Endothelial cell (in vitro differentiated cells): ENCODE results near the gene FMO4. TPM values are rescaled to one million over a fixed set of nuclear protein-coding genes. Genes with fewer than 3 reads are reported as not detected.
"Not testable (repeated sequence)": the region's sequence is repeated elsewhere in the genome, so short reads cannot be mapped to it uniquely, and the experiment has no call there.

Experiments
- DNase-seq: peaks from one replicate; pipeline ENCODE4 v3.0.0; 2021; ENCODE audit warnings: low spot score
- H3K27ac Mint-ChIP-seq: one replicate; pipeline ENCODE4 v1.8.0; 2021; ENCODE audit warnings: mixed read lengths, inconsistent platforms; ENCODE audit not compliant: unreplicated experiment
- H3K27me3 Mint-ChIP-seq: one replicate; pipeline ENCODE4 v1.8.0; 2021; ENCODE audit warnings: mild to moderate bottlenecking, moderate library complexity, mixed read lengths, inconsistent platforms; ENCODE audit not compliant: unreplicated experiment
- H3K36me3 Mint-ChIP-seq: one replicate; pipeline ENCODE4 v1.8.0; 2021; ENCODE audit warnings: mild to moderate bottlenecking, low read depth, mixed read lengths, inconsistent platforms; ENCODE audit not compliant: unreplicated experiment
- H3K4me1 Mint-ChIP-seq: one replicate; pipeline ENCODE4 v1.8.0; 2021; ENCODE audit warnings: mild to moderate bottlenecking, mixed read lengths, inconsistent platforms; ENCODE audit not compliant: unreplicated experiment
- H3K4me3 Mint-ChIP-seq: one replicate; pipeline ENCODE4 v1.8.0; 2021; ENCODE audit warnings: mild to moderate bottlenecking, mixed read lengths, inconsistent platforms; ENCODE audit not compliant: unreplicated experiment
- H3K9me3 Mint-ChIP-seq: one replicate; pipeline ENCODE4 v1.8.0; 2021; ENCODE audit warnings: mixed read lengths, inconsistent platforms; ENCODE audit not compliant: unreplicated experiment
- total RNA-seq: library from RNA; stranded (reverse); fragmentation: NEBNext Ultra II Directional; extraction: Animal tissue kit (Norgen Biotek cat#: 25700); gene quantifications from one replicate; pipeline ENCODE4 v1.2.1, GENCODE V29; 2021; ENCODE audit not compliant: unreplicated experiment
- TF ChIP-seq, protein P1 (sequence below): fragments of 200-600 bp; sonication (generic); IDR thresholded peaks from one replicate; pipeline ENCODE4 v1.5.0; 2021; ENCODE audit warnings: antibody characterized with exemption; ENCODE audit not compliant: unreplicated experiment

FMO4 gene
- total RNA-seq, 1 donor from 2014 or later: 2.4 TPM

DNA sequence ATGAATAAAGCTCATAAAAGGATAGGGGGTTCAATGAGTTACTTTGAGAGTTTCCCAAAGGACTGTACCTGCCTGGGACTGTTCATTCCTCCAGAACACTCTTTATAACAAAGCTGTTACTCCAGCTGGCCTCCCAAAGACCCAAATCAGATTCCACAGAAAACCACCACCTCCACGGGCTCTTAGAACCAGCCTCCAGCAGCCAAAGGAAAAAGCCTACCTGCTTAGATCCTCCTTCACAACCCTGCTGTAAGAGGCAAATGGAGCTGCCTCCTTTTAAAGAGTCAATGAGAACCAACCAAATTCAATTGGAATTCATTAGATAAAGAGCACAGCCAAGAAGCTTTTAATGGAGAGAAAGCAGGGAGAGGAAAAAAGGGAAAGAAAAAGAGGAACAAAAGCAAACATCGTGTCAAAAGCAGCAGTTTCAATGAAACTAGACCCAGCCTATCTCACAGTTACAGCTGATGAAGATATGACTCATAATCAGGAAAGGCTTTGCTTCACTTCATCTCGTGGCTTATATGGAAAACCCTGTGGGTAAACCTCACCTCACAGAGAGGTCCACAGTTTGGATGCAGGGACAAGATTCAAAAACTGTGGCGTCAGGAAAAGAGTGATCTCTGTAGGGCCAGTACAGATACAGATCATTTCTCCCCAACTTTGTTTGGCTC, 27.8 kb upstream of the FMO4 start:
- H3K27ac Mint-ChIP-seq: no peak overlapping the region
- TF ChIP-seq, protein P1, sequence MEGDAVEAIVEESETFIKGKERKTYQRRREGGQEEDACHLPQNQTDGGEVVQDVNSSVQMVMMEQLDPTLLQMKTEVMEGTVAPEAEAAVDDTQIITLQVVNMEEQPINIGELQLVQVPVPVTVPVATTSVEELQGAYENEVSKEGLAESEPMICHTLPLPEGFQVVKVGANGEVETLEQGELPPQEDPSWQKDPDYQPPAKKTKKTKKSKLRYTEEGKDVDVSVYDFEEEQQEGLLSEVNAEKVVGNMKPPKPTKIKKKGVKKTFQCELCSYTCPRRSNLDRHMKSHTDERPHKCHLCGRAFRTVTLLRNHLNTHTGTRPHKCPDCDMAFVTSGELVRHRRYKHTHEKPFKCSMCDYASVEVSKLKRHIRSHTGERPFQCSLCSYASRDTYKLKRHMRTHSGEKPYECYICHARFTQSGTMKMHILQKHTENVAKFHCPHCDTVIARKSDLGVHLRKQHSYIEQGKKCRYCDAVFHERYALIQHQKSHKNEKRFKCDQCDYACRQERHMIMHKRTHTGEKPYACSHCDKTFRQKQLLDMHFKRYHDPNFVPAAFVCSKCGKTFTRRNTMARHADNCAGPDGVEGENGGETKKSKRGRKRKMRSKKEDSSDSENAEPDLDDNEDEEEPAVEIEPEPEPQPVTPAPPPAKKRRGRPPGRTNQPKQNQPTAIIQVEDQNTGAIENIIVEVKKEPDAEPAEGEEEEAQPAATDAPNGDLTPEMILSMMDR: no peak
- H3K36me3 Mint-ChIP-seq: no peaks in the 10 kb centered on the region
- no peak for DNase-seq
- no peak overlapping the region for H3K4me3 Mint-ChIP-seq
- no peaks in the 10 kb centered on the region for H3K4me1 Mint-ChIP-seq
- no peaks in the 10 kb centered on the region for H3K9me3 Mint-ChIP-seq
- no peaks in the 10 kb centered on the region for H3K27me3 Mint-ChIP-seq

DNA sequence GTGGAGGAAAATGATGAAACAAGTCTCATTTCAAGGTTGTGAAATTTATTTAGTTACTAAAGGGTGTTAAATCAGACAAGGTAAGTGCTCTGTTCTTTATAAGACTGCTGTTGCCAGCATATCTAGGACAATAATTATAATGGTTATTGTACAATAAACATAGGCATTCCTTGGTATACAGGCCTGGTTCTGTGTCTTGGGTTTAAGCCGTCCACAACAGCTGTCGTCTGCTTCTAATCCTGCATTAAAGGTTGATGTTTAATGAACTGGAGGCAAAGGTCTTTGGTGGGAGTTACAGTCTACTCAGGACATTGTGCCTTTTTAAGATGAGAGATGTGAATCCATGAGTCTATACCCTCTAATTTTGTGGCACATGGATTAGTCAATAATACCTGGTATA, 23.4 kb upstream of the FMO4 start:
- Mint-ChIP-seq H3K4me3 (no peak overlapping the region), H3K27ac (no peak overlapping the region), H3K9me3 (no peaks in the 10 kb centered on the region), H3K27me3 (no peaks in the 10 kb centered on the region), H3K36me3 (no peaks in the 10 kb centered on the region), H3K4me1 (peaks cover 25% of the 10 kb centered on the region)
- TF ChIP-seq, protein P1: no peak
- no peak for DNase-seq

DNA sequence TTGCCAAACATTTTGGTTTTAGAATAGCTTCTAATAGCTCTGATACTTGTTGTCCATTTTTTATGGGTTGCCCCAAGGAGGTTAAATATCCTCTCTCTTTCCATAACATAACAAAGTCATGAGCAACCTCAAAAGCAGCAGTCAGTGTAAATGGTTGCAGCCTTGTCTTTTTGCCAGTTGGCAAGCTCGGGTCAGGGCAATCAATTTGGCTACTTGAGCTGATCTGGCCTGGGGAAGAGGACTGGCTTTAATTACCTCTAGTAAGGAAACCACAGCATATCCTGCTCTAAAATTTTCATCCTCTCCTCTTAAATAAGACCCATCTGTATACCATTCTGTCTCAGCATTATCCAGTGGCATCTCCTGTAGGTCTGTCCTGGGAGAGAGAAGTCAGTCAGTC, 21.2 kb upstream of the FMO4 start:
- TF ChIP-seq, protein P1: no peak
- no peak for DNase-seq
- Mint-ChIP-seq H3K27ac (no peak overlapping the region), H3K4me3 (no peak overlapping the region), H3K27me3 (no peaks in the 10 kb centered on the region), H3K36me3 (no peaks in the 10 kb centered on the region), H3K4me1 (peaks cover 25% of the 10 kb centered on the region), H3K9me3 (no peaks in the 10 kb centered on the region)

DNA sequence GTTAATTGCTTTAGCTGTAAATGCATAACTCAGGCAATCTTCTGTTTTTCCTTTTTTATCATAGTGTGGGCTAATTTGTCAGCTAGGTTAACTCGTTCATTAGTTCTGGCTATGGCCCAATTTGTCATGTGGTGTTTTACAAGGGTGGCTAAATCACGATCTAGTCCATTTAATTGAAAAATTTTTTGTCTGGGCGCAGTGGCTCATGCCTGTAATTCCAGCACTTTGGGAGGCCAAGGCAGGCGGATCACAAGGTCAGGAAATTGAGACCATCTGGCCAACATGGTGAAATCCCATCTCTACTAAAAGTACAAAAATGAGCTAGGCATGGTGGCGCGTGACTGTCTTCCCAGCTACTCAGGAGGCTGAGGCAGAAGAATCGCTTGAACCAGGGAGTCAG, 18.6 kb upstream of the FMO4 start:
- H3K4me1 Mint-ChIP-seq: peaks cover 25% of the 10 kb centered on the region
- not testable (repeated sequence) for H3K36me3 Mint-ChIP-seq, DNase-seq, H3K27me3 Mint-ChIP-seq, H3K4me3 Mint-ChIP-seq, H3K27ac Mint-ChIP-seq, H3K9me3 Mint-ChIP-seq

DNA sequence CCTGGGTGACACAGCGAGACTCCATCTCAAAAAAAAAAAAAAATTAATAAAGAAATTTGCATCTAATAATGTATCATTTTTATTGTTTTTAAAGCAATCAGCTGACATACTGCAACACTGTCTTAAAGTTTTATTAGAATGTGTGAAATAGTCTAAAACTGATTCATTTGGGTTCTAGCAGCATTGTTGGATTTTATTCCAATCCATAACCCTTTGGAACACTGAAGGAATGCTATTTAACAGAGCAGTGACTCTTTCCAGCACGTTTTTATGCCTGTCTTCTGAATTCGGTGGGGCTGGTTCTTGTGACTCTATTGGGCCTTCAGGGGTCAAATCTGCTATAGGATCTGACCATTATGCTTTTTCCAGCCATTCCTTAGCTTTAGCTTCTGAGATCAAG, 18.2 kb upstream of the FMO4 start:
- no peak for DNase-seq
- TF ChIP-seq, protein P1: no peak
- Mint-ChIP-seq H3K27me3 (no peaks in the 10 kb centered on the region), H3K36me3 (no peaks in the 10 kb centered on the region), H3K27ac (no peak overlapping the region), H3K9me3 (no peaks in the 10 kb centered on the region), H3K4me3 (no peak overlapping the region), H3K4me1 (peaks cover 25% of the 10 kb centered on the region)
